ENCODE measurements around the gene GPATCH4.

DNA sequence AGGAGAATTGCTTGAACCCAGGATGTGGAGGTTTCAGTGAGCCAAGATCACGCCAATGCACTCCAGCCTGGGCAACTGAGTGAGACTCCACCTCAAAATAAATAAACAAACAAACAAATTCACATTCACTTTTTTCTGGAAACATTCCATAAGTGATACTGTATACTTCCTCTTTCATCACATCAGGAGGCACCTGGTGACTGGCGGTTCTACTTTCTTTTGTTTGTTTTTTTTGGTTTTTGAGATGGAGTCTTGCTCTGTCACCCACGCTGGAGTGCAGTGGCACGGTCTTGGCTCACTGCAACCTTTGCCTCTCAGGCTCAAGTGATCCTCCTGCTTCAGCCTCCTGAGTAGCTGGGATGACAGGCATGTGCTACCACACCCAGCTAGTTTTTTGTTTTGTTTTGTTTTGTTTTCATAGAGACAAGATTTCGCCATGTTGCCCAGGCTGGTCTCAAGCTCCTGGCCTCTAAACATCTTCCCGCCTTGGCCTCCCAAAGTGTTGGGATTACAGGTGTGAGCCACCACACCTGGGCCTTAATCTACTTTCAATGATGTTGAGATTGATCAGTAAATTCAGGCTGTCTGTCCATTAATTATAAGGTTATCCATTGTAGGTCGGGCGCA, 28.7 kb upstream of the GPATCH4 start:
- TF ChIP-seq MAZ (IDR thresholded peaks at IDR 0.05; ENCODE audit: borderline replicate concordance, low read depth, low read length), result no peak
- TF ChIP-seq, protein P1, sequence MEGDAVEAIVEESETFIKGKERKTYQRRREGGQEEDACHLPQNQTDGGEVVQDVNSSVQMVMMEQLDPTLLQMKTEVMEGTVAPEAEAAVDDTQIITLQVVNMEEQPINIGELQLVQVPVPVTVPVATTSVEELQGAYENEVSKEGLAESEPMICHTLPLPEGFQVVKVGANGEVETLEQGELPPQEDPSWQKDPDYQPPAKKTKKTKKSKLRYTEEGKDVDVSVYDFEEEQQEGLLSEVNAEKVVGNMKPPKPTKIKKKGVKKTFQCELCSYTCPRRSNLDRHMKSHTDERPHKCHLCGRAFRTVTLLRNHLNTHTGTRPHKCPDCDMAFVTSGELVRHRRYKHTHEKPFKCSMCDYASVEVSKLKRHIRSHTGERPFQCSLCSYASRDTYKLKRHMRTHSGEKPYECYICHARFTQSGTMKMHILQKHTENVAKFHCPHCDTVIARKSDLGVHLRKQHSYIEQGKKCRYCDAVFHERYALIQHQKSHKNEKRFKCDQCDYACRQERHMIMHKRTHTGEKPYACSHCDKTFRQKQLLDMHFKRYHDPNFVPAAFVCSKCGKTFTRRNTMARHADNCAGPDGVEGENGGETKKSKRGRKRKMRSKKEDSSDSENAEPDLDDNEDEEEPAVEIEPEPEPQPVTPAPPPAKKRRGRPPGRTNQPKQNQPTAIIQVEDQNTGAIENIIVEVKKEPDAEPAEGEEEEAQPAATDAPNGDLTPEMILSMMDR (conservative IDR thresholded peaks at IDR 0.05; ENCODE audit: low read depth, low read length), result no peak
- TF ChIP-seq FOS (IDR thresholded peaks at IDR 0.05; ENCODE audit: low read depth, low read length), result no peak
- TF ChIP-seq MXI1 (IDR thresholded peaks at IDR 0.05; ENCODE audit: borderline replicate concordance, low read depth, low read length), result no peak
- TF ChIP-seq MAFK (IDR thresholded peaks at IDR 0.05; ENCODE audit: low read depth, low read length), result no peak
- no peak for TF ChIP-seq NFE2L2 (IDR thresholded peaks at IDR 0.05; ENCODE audit: low read depth, low read length)
- TF ChIP-seq CHD1 (IDR thresholded peaks at IDR 0.05; ENCODE audit: low read depth, low read length), result no peak
- TF ChIP-seq RAD21 (IDR thresholded peaks at IDR 0.05; ENCODE audit: low read length), result no peak

Data from IMR-90 (cell line).